GM12878 (cell line): ENCODE data around the gene CCDC6. TPM values are rescaled to one million over a fixed set of nuclear protein-coding genes. Genes with fewer than 3 reads are reported as not detected.

Experiments
- ATAC-seq: fragments of 200-7000 bp; cut with Tn5 transposase; 3 replicates; pipeline ENCODE4 v1.9.1; 2020; ENCODE audit warnings: mild to moderate bottlenecking, moderate library complexity
- BruUV-seq: library from RNA; stranded (reverse); fragments of 400-500 nt; replicated peaks from 2 replicates; lab custom pipeline; 2021; lab: Mats Ljungman, UMichigan
- CTCF ChIA-PET: fragments of 300-600 bp; sonication (Branson Sonifier 250); formaldehyde crosslinking; extraction: SDS; loops from one replicate; lab custom pipeline; 2021; ENCODE audit warnings: inconsistent platforms; lab: Yijun Ruan, JAX
- POLR2A ChIA-PET: fragments of 350-600 bp; formaldehyde crosslinking; extraction: SDS; loops from one replicate; lab custom pipeline; 2021; ENCODE audit warnings: inconsistent platforms; lab: Charles Lee
- RAD21 ChIA-PET: fragments of 300-600 bp; sonication (Branson Sonifier 250); formaldehyde crosslinking; loops from one replicate; lab custom pipeline; 2023; ENCODE audit warnings: antibody characterized with exemption; ENCODE audit not compliant: unreplicated experiment; lab: Charles Lee
- SMC1A ChIA-PET: fragments of 300-600 bp; sonication (Branson Sonifier 250); formaldehyde crosslinking; loops from one replicate; lab custom pipeline; 2023; ENCODE audit not compliant: unreplicated experiment, uncharacterized antibody; lab: Charles Lee
- DNase-seq: peaks from one replicate; pipeline ENCODE4 v3.0.0-alpha.2; 2011; ENCODE audit warnings: low read depth, low spot score
- FAIRE-seq: peaks from 3 replicates; lab custom pipeline; 2011; peaks lifted over from hg19 to GRCh38; lab: Jason Lieb, UNC
- H2AFZ ChIP-seq: 2 replicates; pipeline ENCODE4 v1.6.0; 2011; ENCODE audit warnings: low read depth, low read length, control low read depth; ENCODE audit not compliant: control insufficient read depth
- H3K27ac ChIP-seq: 2 replicates; pipeline ENCODE4 v1.5.1; 2011; ENCODE audit warnings: control low read depth; ENCODE audit not compliant: control insufficient read depth, insufficient read depth
- H3K27me3 ChIP-seq, 2 experiments: replicated peaks in 1 of 2; 2 replicates each; pipeline versions ENCODE4 v1.6.0 to v1.6.1; 2011; ENCODE audit warnings: low read length in 1 of 2; ENCODE audit not compliant: control insufficient read depth in 2 of 2, insufficient read depth in 2 of 2
- H3K36me3 ChIP-seq, 2 experiments: 2 replicates each; pipeline ENCODE4 v1.5.1; 2011; ENCODE audit warnings: low read length in 1 of 2; ENCODE audit not compliant: control insufficient read depth in 2 of 2, insufficient read depth in 2 of 2
- H3K4me1 ChIP-seq: 2 replicates; pipeline ENCODE4 v1.6.1; 2011; ENCODE audit warnings: mild to moderate bottlenecking, low read length, moderate library complexity, mixed read lengths; ENCODE audit not compliant: control insufficient read depth, insufficient read depth
- H3K4me2 ChIP-seq: 2 replicates; pipeline ENCODE4 v1.6.0; 2011; ENCODE audit warnings: control low read depth; ENCODE audit not compliant: control insufficient read depth, insufficient read depth
- H3K4me3 ChIP-seq: fragments of 200-600 bp; sonication (generic); 2 replicates; pipeline ENCODE4 v1.5.1; 2016
- H3K79me2 ChIP-seq: 2 replicates; pipeline ENCODE4 v1.6.0; 2011; ENCODE audit warnings: low read length; ENCODE audit not compliant: control insufficient read depth, insufficient read depth
- H3K9ac ChIP-seq: 2 replicates; pipeline ENCODE4 v1.8.0; 2011; ENCODE audit warnings: low read length, control low read depth, mixed read lengths; ENCODE audit not compliant: control insufficient read depth, insufficient read depth
- H3K9me3 ChIP-seq: replicated peaks from 3 replicates; pipeline ENCODE4 v1.5.1; 2011; ENCODE audit warnings: mild to moderate bottlenecking, low read length; ENCODE audit not compliant: control insufficient read depth, insufficient read depth
- H4K20me1 ChIP-seq: 2 replicates; pipeline ENCODE4 v1.6.0; 2011; ENCODE audit not compliant: control insufficient read depth, insufficient read depth
- EGR1 ChIP-seq, 2 experiments: IDR thresholded peaks; 1 replicate in 1 of 2; 2 replicates in 1 of 2; pipeline ENCODE4 v1.6.1; 2011 to 2012; ENCODE audit warnings: low read depth in 2 of 2, low read length in 2 of 2, borderline replicate concordance in 1 of 2, mild to moderate bottlenecking in 1 of 2, moderate library complexity in 1 of 2
- PAX5 ChIP-seq: IDR thresholded peaks from 2 replicates; pipeline ENCODE4 v1.6.1; 2011; ENCODE audit warnings: low read depth, low read length, borderline replicate concordance
- WRNIP1 ChIP-seq: IDR thresholded peaks from 2 replicates; pipeline ENCODE4 v1.6.1; 2011; ENCODE audit warnings: low read depth, low read length, improper control_type of control experiment, borderline replicate concordance
- ZNF207 ChIP-seq: fragments of 450-650 bp; IDR thresholded peaks from 2 replicates; pipeline ENCODE4 v1.6.1; 2014; ENCODE audit warnings: antibody characterized with exemption, mild to moderate bottlenecking, borderline replicate concordance
- WGBS: methylation state at CpG from one replicate; pipeline ENCODE4 v1.1.6; 2016; ENCODE audit warnings: low lambda C conversion rate; ENCODE audit not compliant: insufficient replicate concordance, insufficient coverage; ENCODE audit errors: missing lambda C conversion rate; 5-methylcytosine and 5-hydroxymethylcytosine counted together
- in situ Hi-C: fragments of 300-500 bp; cut with MboI; formaldehyde crosslinking; loops from 9 replicates; pipeline ENCODE4 v1.14.3; 2018; ENCODE audit warnings: mixed read lengths
- intact Hi-C: fragments of 100-400 bp; cut with micrococcal nuclease; formaldehyde crosslinking; loops from one replicate; pipeline ENCODE4 v1.14.2; 2022; ENCODE audit not compliant: unreplicated experiment
- polyA plus RNA-seq, 11 experiments: library from polyadenylated mRNA; depleted of rRNA in 4 of 11; unstranded in 6 of 11; stranded (reverse) in 5 of 11; fragments of >200 nt; fragmentation: Nextera tagmentation in 4 of 11; fragmentation: Illumina TruSeq in 1 of 11; extraction: Ambion mirVana in 4 of 11; extraction: Trizol in 1 of 11; gene quantifications; 1 replicate in 1 of 11; 2 replicates in 10 of 11; pipeline versions ENCODE4 v1.2.1 to v1.2.3, GENCODE V29; 2011 to 2016; ENCODE audit warnings: inconsistent platforms in 2 of 11, missing spikeins in 2 of 11, low read depth in 1 of 11
- total RNA-seq, 4 experiments: library from RNA; depleted of rRNA in 3 of 4; stranded (reverse); fragments of >200 nt in 3 of 4; fragmentation: Illumina TruSeq in 1 of 4; extraction: Trizol in 1 of 4; gene quantifications; 2 replicates each; pipeline versions ENCODE4 v1.2.1 to v1.2.3, GENCODE V29; 2013 to 2021
- TF ChIP-seq, protein P1 (sequence below): fragments of 450-650 bp; IDR thresholded peaks from 2 replicates; pipeline ENCODE4 v1.6.1; 2016; ENCODE audit warnings: mild to moderate bottlenecking
- TF ChIP-seq, protein P2 (sequence below): IDR thresholded peaks from 2 replicates; pipeline ENCODE4 v1.6.1; 2012; ENCODE audit warnings: low read depth, low read length, improper control_type of control experiment

The CCDC6 gene
- total and polyA plus RNA-seq, 10 of the 15 experiments (the other 5 are each of a cell fraction or from before 2014, with no cell fraction given) = 11.8 to 46.2 (median 26.7) TPM

DNA sequence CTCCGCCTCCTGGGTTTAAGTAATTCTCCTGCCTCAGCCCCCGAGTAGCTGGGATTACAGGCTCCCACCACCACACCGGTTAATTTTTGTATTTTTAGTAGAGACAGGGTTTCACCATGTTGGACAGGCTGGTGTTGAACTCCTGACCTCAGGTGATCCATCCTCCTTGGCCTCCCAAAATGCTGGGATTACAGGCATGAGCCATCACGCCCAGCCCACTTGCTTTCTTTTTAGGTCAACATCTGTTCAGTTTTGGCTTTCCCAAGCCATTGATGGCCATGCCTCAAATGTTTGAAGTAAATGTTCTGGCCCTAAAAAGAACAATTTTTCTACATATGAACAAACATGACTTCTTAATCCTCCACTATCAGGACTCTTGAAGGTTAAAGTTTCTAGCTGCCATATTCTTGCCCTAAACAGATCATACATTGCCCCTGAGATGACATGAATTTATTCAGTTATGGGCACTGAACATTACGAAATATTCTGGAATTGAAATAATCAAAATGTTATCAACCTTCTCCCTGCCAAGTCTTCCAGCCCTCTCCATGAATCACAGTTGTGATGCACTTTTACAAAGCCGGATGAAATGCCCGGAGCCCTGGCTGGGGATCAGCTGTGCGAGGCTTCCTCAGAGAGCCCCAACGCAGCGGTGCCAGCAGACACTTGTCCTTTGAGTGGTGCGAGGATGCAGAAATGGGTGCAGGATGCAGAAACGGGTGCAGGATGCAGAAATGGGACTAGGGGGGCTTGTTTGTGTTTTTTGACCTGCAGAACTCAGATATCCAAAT, 156.0 kb downstream of the CCDC6 start:
- H3K9me3 ChIP-seq = no peaks in the 10 kb centered on the region
- H2AFZ ChIP-seq = no peak overlapping the region
- TF ChIP-seq EGR1 (IDR thresholded peaks at IDR 0.05; ENCODE audit: borderline replicate concordance in 1 of 2, low read depth in 2 of 2, low read length in 2 of 2) (no peak), PAX5 (no peak), ZNF207 (no peak), WRNIP1 (no peak)
- TF ChIP-seq, protein P1, sequence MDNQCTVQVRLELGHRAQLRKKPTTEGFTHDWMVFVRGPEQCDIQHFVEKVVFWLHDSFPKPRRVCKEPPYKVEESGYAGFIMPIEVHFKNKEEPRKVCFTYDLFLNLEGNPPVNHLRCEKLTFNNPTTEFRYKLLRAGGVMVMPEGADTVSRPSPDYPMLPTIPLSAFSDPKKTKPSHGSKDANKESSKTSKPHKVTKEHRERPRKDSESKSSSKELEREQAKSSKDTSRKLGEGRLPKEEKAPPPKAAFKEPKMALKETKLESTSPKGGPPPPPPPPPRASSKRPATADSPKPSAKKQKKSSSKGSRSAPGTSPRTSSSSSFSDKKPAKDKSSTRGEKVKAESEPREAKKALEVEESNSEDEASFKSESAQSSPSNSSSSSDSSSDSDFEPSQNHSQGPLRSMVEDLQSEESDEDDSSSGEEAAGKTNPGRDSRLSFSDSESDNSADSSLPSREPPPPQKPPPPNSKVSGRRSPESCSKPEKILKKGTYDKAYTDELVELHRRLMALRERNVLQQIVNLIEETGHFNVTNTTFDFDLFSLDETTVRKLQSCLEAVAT = no peak
- TF ChIP-seq, protein P2, sequence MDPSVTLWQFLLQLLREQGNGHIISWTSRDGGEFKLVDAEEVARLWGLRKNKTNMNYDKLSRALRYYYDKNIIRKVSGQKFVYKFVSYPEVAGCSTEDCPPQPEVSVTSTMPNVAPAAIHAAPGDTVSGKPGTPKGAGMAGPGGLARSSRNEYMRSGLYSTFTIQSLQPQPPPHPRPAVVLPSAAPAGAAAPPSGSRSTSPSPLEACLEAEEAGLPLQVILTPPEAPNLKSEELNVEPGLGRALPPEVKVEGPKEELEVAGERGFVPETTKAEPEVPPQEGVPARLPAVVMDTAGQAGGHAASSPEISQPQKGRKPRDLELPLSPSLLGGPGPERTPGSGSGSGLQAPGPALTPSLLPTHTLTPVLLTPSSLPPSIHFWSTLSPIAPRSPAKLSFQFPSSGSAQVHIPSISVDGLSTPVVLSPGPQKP = no peak
- TF ChIP-seq, all 136 proteins: peak for 0
- Histone ChIP-seq H3K27ac (no peak overlapping the region), H3K4me3 (no peak overlapping the region), H3K9ac (no peak overlapping the region), H3K4me1 (no peaks in the 10 kb centered on the region), H3K27me3 (0 out of 4 replicates have a peak, but pooled peaks cover 0 to 2% of the 10 kb centered on the region in 2 experiments), H3K4me2 (no peak overlapping the region), H3K36me3 (no peaks in the 10 kb centered on the region), H4K20me1 (no peaks in the 10 kb centered on the region), H3K79me2 (no peaks in the 10 kb centered on the region)
- WGBS = 35% methylated on average over 12 of the region's 12 CpGs
- in situ Hi-C loops (no loop called here), intact Hi-C loops (no loop called here)
- ATAC-seq (no peak), DNase-seq (no peak), FAIRE-seq (no peak)
- BruUV-seq = no TSS peak
- SMC1A ChIA-PET = no interaction called here
- RAD21 ChIA-PET = no interaction called here
- POLR2A ChIA-PET = no interaction called here
- CTCF ChIA-PET = no interaction called here
